GM18873 (cell line): ENCODE results near the gene EARS2.

ENCODE experiments used
- ATAC-seq: cut with Tn5 transposase; IDR thresholded peaks from one replicate; pipeline ENCODE4 v1.9.1; 2021; ENCODE audit warnings: mild to moderate bottlenecking, moderate library complexity, moderate number of reproducible peaks; ENCODE audit not compliant: unreplicated experiment, low FRiP score

Gene EARS2

GRCh38 chr16:23509441-23509754 lies 47.8 kb downstream of the EARS2 start:
- ATAC-seq = no peak

- no peak for ATAC-seq
Measured at GRCh38 chr16:23508589-23509440, 48.3 kb downstream of the EARS2 start.

GRCh38 chr16:23506606-23506994 lies 50.5 kb downstream of the EARS2 start:
- ATAC-seq = no peak

GRCh38 chr16:23505671-23506605 lies 51.2 kb downstream of the EARS2 start:
- no peak for ATAC-seq

GRCh38 chr16:23505180-23505665 lies 51.9 kb downstream of the EARS2 start:
- ATAC-seq = no peak

- ATAC-seq = no peak
Measured at GRCh38 chr16:23504453-23505179, 52.5 kb downstream of the EARS2 start.

GRCh38 chr16:23504076-23504452 lies 53.1 kb downstream of the EARS2 start:
- ATAC-seq = no peak

GRCh38 chr16:23502466-23502865 lies 54.7 kb downstream of the EARS2 start:
- ATAC-seq = no peak

- ATAC-seq = no peak
Measured at GRCh38 chr16:23501291-23501690, 55.9 kb downstream of the EARS2 start.

GRCh38 chr16:23500862-23501225 lies 56.3 kb downstream of the EARS2 start:
- no peak for ATAC-seq

GRCh38 chr16:23500212-23500861 lies 56.8 kb downstream of the EARS2 start:
- ATAC-seq = no peak

- no peak for ATAC-seq
Measured at GRCh38 chr16:23499801-23500200, 57.3 kb downstream of the EARS2 start.

GRCh38 chr16:23498863-23499262 lies 58.3 kb downstream of the EARS2 start:
- no peak for ATAC-seq

- no peak for ATAC-seq
Measured at GRCh38 chr16:23497543-23497868, 59.6 kb downstream of the EARS2 start.

GRCh38 chr16:23496821-23497542 lies 60.2 kb downstream of the EARS2 start:
- no peak for ATAC-seq

- ATAC-seq = no peak
Measured at GRCh38 chr16:23495671-23496070, 61.5 kb downstream of the EARS2 start.

- ATAC-seq = no peak
Measured at GRCh38 chr16:23494188-23494587, 63.0 kb downstream of the EARS2 start.

GRCh38 chr16:23491490-23492391 lies 65.4 kb downstream of the EARS2 start:
- no peak for ATAC-seq

- no peak for ATAC-seq
Measured at GRCh38 chr16:23486480-23486879, 70.7 kb downstream of the EARS2 start.
